Activated naive CD4-positive, alpha-beta T cell treated with anti-CD3 and anti-CD28 coated beads, Interleukin-2, amount 10 ng/mL, durations not matched to agents 7 days and 5 days (primary cell): Measurements from ENCODE around the gene SLC6A11.

Experiments used
- CTCF ChIA-PET: fragments of 350-600 bp; sonication (Branson Sonifier 250); formaldehyde crosslinking; loops from one replicate; lab custom pipeline; 2021; ENCODE audit warnings: antibody characterized with exemption; lab: Charles Lee
- DNase-seq: peaks from one replicate; pipeline ENCODE4 v3.0.0-alpha.2; 2020
- H3K27ac Mint-ChIP-seq: one replicate; pipeline ENCODE4 v1.8.0; 2021; ENCODE audit warnings: mild to moderate bottlenecking, moderate library complexity, mixed read lengths
- H3K27me3 Mint-ChIP-seq: one replicate; pipeline ENCODE4 v1.8.0; 2021; ENCODE audit warnings: mild to moderate bottlenecking, mixed read lengths
- H3K36me3 Mint-ChIP-seq: one replicate; pipeline ENCODE4 v1.8.0; 2021; ENCODE audit warnings: mixed read lengths
- H3K4me1 Mint-ChIP-seq: one replicate; pipeline ENCODE4 v1.8.0; 2021; ENCODE audit warnings: mixed read lengths
- H3K4me3 Mint-ChIP-seq: one replicate; pipeline ENCODE4 v1.8.0; 2021; ENCODE audit warnings: mild to moderate bottlenecking, moderate library complexity, mixed read lengths
- H3K9me3 Mint-ChIP-seq: one replicate; pipeline ENCODE4 v1.8.0; 2021; ENCODE audit warnings: mixed read lengths

SLC6A11 gene

DNA sequence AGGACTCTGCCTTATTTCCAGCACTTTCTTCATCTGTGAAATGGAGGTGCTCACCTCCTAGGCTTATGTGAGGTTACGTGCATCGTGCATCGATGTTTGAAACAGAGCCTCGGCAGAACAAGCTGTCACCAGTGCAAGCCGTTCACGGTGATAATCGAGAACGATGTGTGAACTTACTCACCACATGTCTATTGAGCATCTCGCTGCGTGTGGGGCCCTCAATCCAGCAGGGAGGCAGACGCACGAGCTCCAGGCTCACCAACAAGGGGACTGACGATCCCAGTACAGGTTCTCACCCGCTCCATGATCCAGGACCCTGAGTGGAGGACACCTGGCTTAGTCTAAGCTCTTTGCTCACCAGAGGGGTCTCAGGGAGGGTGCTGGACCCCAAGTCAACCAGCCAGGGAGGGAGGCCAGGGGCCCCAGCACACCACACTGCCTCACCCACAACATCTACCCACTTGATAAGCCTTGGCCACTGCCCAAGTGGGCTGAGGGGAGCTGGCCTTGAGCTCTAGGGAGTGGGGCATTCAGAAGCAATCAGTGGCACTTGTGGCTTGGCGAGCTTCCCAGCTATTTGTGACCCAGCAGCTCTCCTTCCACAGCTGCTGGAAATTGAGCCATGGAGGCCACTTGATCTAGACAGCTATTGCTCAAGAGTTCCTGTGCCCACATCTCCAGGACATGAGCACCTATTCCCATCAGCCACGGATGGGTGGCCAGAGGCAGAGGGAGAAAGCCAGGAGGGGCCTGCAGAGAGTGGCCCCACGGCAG, 142.1 kb downstream of the SLC6A11 start:
- Mint-ChIP-seq H3K9me3 (no peaks in the 10 kb centered on the region), H3K4me1 (no peaks in the 10 kb centered on the region), H3K36me3 (no peaks in the 10 kb centered on the region), H3K27ac (no peak overlapping the region), H3K4me3 (no peak overlapping the region), H3K27me3 (peaks cover 24% of the 10 kb centered on the region)
- DNase-seq: no peak
- CTCF ChIA-PET: interaction anchor here (1.0 kb wide), 1 partner anchor 693 kb away, joined by 3 read pairs; no protein-coding TSS in a partner anchor

DNA sequence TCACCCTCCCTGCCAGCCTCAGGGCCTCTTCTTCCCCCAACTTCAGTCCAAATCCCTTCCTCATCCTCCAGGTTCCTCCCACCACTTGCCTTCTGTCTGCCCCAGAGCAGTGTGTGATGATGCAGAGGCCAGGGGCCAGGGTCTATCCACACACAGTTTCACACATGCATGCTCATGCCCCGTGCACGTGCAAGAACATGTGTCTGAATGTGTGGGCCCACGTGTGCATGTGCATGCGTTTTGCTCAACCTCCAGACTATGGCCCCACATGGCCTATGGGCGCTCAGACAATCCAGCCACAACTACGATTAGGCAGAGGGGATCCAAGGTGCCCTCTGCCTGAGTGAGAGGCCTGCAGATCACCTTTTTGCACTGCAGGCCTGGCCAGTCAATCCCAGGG, 144.2 kb downstream of the SLC6A11 start:
- Mint-ChIP-seq H3K27ac (no peak overlapping the region), H3K4me1 (no peaks in the 10 kb centered on the region), H3K4me3 (no peak overlapping the region), H3K9me3 (no peaks in the 10 kb centered on the region), H3K27me3 (peaks cover 17% of the 10 kb centered on the region), H3K36me3 (no peaks in the 10 kb centered on the region)
- CTCF ChIA-PET: no interaction called here
- no peak for DNase-seq

DNA sequence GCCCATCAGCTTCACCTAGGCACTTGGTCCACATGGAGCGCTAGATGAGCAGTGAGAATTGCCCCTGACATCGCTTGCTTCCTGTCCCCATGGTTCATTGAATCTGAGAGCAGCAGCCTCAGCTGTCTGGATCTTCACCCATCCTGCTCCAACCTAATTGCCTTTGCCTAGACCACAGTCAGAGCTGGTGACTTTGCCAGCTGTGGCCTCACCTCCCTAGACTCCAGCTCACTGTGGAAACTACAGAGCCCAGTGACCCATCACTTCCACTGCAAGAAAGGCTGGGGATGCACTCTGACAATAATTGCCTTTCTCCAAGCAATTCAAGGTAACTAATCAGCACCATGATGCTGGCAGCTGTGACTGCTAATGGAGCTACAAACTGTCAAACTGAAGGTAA, 145.9 kb downstream of the SLC6A11 start:
- Mint-ChIP-seq H3K27me3 (peaks cover 14% of the 10 kb centered on the region), H3K4me3 (no peak overlapping the region), H3K4me1 (no peaks in the 10 kb centered on the region), H3K36me3 (no peaks in the 10 kb centered on the region), H3K27ac (no peak overlapping the region), H3K9me3 (no peaks in the 10 kb centered on the region)
- no peak for DNase-seq
- CTCF ChIA-PET: no interaction called here

DNA sequence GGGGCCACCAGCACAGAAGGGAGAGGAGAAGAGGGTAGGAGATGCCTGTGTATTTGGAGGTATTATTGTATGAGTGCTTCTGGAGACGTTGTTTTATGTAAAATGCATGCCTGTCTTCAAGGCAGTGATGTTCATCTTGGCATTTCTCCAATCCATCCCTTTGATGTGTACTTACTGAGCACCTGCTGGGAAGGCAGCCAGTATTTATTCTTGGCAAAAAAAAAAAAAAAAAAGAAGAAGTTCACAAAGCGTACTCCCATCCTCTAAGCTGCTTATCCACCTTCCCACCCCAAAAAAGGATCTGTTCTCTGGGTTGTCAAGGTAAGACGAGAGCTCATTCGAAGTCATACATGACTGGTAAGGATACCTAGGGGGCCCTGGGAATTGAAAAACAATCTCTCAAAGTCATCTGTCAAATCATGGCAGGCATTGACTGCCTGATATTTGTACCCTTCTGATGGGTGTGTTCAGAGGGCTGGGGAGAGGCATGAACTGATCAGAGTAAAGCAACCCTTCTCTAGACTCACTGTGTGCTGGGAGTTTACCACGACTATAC, 146.5 kb downstream of the SLC6A11 start:
- Mint-ChIP-seq H3K36me3 (no peaks in the 10 kb centered on the region), H3K4me1 (no peaks in the 10 kb centered on the region), H3K9me3 (no peaks in the 10 kb centered on the region), H3K4me3 (no peak overlapping the region), H3K27me3 (peaks cover 14% of the 10 kb centered on the region), H3K27ac (no peak overlapping the region)
- no peak for DNase-seq
- CTCF ChIA-PET: no interaction called here

DNA sequence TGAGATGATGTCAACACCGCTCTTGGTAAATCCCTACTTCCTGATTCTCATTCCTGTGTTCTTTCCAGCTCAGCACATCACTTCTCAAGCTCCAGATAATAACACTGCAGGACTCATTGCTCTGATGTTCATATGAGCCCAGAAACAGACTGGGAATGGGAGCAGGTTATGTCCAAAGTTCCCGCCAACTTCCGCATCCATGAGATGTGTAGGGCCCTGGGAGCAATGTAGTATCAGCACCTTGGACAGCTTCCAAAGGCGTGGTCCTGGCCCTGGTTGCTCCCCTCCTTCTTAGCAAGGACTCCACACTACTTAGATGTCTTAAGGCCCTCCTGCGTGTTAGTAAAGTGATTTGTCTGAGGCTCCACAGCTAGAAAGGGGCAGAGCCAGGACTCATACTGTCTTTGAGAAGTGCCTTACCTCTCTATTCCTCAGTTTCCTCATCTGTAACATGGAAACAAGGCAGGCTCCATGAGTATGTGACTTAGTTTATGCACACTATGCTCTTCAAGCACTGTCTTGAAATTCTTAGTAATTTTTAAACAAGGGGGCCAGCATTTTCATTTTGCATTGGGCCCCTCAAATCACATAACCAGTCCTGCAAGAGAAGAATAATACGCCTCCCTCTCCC, 148.6 kb downstream of the SLC6A11 start:
- peak; percentile 40 for DNase-seq
- CTCF ChIA-PET: no interaction called here
- H3K4me1 Mint-ChIP-seq: no peaks in the 10 kb centered on the region
- no peak overlapping the region for H3K27ac Mint-ChIP-seq
- H3K4me3 Mint-ChIP-seq: no peak overlapping the region
- H3K36me3 Mint-ChIP-seq: no peaks in the 10 kb centered on the region
- peaks cover 13% of the 10 kb centered on the region for H3K27me3 Mint-ChIP-seq
- H3K9me3 Mint-ChIP-seq: no peaks in the 10 kb centered on the region

DNA sequence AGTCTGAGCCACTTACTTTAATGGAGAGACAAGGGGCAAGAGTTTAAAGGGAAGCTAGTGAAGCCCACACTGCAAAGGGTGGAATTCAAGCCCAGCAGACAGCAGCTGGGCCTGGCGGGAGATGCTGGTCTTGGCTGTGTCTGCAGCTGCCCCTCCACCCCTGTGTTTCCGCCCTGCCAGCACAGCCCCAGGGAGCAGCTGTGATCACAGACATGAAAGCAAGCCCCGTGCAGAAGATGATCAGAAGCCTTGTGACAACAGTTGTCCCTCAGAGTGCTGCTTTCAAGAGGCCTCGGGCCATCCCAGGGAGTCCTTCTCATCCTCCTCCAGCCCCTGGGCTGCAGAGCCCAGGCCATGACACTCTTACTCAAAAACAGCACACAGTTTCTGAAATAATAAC, 152.4 kb downstream of the SLC6A11 start:
- Mint-ChIP-seq H3K4me1 (no peaks in the 10 kb centered on the region), H3K4me3 (no peak overlapping the region)
- CTCF ChIA-PET: no interaction called here

DNA sequence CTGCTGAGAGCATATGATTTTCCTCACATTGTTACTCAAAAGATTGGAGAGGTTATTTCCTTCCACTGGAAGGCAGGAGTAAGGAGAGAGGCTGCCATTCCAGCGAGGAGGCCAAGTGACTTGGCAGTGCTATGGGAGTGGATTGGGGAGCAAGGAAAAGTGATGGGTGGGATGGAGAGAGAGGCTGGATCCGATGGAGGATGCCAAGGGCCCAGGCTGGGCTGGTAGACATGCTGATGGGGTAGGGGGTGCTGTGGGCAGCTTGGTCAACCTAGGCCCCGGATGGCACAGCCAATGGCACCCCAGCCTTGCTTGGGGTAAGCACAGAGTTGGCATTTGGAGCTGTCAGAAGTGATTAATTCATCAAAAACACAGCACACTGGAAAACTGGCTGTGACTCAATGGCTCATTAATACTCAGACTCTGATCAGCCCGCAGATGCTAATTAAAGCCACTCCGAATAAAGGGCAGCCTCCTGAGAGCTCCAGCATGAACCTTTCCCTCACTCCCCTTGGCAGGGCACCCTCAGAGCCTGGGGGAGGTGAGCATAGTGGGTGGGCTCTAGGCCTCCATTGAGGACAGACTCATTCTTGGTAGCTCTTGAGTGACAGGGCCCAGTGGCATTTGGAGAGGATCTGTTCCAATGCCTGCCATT, 154.4 kb downstream of the SLC6A11 start:
- H3K9me3 Mint-ChIP-seq: no peaks in the 10 kb centered on the region
- H3K27ac Mint-ChIP-seq: no peak overlapping the region
- H3K27me3 Mint-ChIP-seq: peaks cover 22% of the 10 kb centered on the region
- DNase-seq: no peak
- H3K4me3 Mint-ChIP-seq: no peak overlapping the region
- no peaks in the 10 kb centered on the region for H3K36me3 Mint-ChIP-seq
- CTCF ChIA-PET: no interaction called here
- no peaks in the 10 kb centered on the region for H3K4me1 Mint-ChIP-seq

More for the DNA sequence above, 152.4 kb downstream of the SLC6A11 start:
- no peaks in the 10 kb centered on the region for H3K36me3 Mint-ChIP-seq
- no peaks in the 10 kb centered on the region for H3K9me3 Mint-ChIP-seq
- DNase-seq: no peak
- H3K27ac Mint-ChIP-seq: no peak overlapping the region
- H3K27me3 Mint-ChIP-seq: peaks cover 16% of the 10 kb centered on the region

DNA sequence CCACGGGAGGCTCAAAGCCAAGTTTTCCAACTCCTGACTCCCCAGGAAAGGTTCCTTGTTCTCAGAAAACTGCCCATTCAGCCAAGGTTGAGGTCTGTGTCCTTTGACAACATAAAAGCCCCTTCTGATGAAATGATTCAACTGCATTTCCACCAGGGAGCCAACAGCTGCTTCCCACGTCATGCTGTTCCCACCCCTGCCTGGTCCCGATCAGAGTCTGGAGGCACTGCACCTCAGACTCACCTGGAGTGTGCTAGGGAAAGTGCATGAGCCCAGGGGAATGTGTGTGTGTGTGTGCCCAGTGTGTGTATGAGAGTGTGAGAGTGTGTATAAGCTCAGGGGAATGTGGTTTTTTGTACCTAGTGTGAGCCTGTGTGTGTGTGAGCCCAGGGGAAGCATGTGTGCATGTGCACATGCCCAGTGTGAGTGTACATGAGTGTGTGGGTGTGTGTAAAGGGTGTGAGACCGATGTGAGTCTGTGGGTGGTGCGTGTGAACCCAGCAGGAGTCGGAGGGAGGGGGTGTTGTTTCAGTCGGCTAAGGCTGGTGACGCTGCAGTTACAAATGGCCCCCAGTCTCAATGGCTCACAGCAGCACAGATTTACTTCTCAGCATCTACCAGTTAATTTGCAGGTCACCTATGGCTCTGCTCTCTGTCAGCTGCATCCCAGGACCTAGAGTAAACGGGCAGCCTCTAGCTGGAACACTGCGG, 156.2 kb downstream of the SLC6A11 start:
- Mint-ChIP-seq H3K36me3 (no peaks in the 10 kb centered on the region), H3K4me1 (no peaks in the 10 kb centered on the region), H3K9me3 (no peaks in the 10 kb centered on the region), H3K4me3 (no peak overlapping the region), H3K27ac (no peak overlapping the region), H3K27me3 (peaks cover 22% of the 10 kb centered on the region)
- CTCF ChIA-PET: no interaction called here
- DNase-seq: no peak

DNA sequence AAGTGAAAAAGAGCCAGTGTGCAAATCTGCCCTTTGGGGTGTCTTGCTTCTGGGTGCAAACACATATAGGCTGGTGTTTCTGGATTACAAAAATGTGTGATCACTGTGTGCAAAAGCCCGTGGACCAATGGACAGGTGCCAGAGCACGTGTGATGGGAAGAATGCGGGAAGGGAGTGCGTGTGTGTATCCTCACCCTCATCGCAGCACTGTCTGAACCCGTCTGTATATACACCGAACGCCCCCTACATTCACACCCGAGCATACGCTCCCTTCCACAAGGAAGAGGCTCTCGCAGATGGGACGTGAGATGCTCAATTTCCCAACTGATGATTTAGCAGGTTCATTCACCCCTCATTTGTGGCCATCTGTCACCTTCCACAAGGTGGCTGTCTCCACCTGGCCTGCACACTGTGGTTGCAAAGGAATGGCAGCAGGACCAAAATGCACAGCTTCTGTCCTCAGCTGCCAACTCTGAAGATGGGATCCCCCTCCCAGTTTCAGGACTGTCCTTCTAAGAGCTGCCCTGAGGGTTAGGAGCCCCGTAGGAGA, 157.1 kb downstream of the SLC6A11 start:
- Mint-ChIP-seq H3K27ac (no peak overlapping the region), H3K4me3 (no peak overlapping the region), H3K9me3 (no peaks in the 10 kb centered on the region), H3K27me3 (peaks cover 20% of the 10 kb centered on the region), H3K4me1 (no peaks in the 10 kb centered on the region), H3K36me3 (no peaks in the 10 kb centered on the region)
- no peak for DNase-seq
- CTCF ChIA-PET: no interaction called here

DNA sequence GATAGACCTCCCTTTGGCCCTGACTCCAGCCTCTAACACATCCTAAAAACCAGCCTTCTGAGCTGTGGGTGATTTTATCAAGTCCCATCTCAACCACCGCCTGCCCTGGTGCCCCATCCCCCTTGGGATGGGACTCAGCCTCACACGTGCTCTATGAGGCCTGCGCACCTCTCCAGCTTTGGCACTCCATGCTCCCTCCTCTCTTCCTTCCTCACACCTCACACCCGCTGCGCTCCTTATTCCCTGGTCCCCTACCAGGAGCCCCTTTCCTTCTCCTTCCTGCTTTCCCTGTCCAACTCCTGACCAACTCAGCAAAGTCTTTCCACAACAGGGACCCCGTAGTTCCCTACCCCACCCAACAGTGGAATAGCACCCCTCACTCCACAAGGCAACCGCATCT, 158.1 kb downstream of the SLC6A11 start:
- no peak for DNase-seq
- Mint-ChIP-seq H3K4me1 (no peaks in the 10 kb centered on the region), H3K4me3 (no peak overlapping the region), H3K36me3 (no peaks in the 10 kb centered on the region), H3K9me3 (no peaks in the 10 kb centered on the region), H3K27ac (no peak overlapping the region), H3K27me3 (peaks cover 23% of the 10 kb centered on the region)
- CTCF ChIA-PET: no interaction called here

DNA sequence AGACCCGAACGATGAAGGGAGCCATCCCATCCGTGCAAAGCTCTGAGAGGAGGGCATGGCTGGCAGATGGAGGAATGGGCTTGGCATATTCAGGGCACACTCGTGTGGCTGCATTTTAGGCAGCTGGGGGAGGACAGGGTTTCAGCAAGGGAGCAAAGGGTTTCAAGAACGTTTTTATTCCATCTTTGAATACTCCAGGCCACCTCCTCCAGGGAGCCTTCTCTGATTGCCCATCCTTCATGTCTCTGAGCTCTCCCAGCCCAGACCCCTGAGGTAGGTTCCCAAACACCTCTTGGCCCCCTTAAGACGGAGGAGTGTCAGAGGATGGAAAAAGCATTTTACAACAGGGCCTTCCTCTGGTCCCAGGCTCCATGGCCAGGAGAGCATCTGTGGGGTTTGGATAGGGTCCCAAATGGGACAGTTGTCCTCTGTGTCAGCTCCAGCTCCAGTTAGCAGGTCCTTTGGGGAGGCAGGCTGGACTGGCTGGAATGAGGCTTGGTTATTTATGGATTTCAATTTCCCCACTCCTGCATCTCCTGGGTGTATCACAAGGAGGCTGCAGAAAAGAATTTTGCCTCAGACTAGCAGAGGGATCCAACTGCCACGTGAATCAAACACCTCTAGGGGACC, 158.8 kb downstream of the SLC6A11 start:
- no peaks in the 10 kb centered on the region for H3K9me3 Mint-ChIP-seq

DNA sequence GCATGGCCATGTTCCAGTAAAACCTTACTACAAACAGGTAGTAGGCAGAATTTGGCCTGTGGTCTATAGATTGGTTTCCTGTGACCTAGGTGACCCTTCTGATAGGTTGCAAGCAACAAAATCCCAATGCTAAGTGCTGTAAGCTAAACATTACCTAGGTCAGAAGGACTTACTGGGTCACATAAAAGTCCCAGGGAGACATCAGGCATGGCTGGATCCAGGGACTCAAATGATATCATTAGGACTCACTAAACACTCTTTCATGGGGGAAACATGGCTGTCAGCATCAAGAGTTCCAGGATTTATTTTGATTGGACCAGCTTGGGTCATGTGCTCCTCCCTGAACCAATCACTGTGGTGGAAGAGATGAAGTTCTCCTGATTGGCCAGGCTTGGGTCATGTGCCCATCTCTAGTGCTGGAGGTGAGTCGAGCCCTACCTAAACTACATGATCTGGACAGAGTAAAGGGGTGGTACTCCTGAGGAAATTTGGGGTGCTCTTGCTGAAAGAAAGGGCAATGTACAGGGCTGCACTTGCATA, 159.7 kb downstream of the SLC6A11 start:
- Mint-ChIP-seq H3K4me1 (no peaks in the 10 kb centered on the region), H3K27ac (no peak overlapping the region), H3K36me3 (no peaks in the 10 kb centered on the region), H3K27me3 (peaks cover 19% of the 10 kb centered on the region), H3K4me3 (no peak overlapping the region), H3K9me3 (no peaks in the 10 kb centered on the region)
- CTCF ChIA-PET: no interaction called here
- DNase-seq: no peak

More for the DNA sequence above, 158.8 kb downstream of the SLC6A11 start:
- H3K4me1 Mint-ChIP-seq: no peaks in the 10 kb centered on the region
- DNase-seq: no peak
- peaks cover 23% of the 10 kb centered on the region for H3K27me3 Mint-ChIP-seq
- no peak overlapping the region for H3K4me3 Mint-ChIP-seq
- H3K36me3 Mint-ChIP-seq: no peaks in the 10 kb centered on the region
- CTCF ChIA-PET: no interaction called here
- no peak overlapping the region for H3K27ac Mint-ChIP-seq

DNA sequence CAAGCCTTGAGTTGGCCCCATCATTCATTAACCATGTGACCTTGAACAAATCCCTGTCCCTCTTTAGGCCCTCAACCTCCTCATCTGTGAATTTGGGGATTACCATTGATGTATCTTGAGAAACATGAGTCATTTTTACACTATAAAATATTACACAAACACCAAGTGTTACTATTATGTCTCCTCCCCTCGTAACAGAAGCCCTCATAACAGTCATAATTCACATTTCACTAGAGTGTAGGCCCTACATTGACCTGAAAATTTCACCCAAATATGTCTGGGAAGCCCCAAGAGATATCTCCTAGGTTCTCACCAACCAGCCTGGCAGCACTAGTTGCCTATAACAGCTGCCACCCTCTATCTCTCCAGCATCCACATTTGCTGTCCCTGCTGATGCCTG, 160.7 kb downstream of the SLC6A11 start:
- CTCF ChIA-PET: no interaction called here
- Mint-ChIP-seq H3K9me3 (no peaks in the 10 kb centered on the region), H3K36me3 (no peaks in the 10 kb centered on the region), H3K27me3 (peaks cover 22% of the 10 kb centered on the region), H3K4me3 (no peak overlapping the region), H3K27ac (no peak overlapping the region), H3K4me1 (no peaks in the 10 kb centered on the region)
- no peak for DNase-seq
